H1 (cell line): ENCODE results near the gene GABRR2. TPM values are rescaled to one million over a fixed set of nuclear protein-coding genes. Genes with fewer than 3 reads are reported as not detected.

ENCODE experiments used
- CTCF ChIA-PET: fragments of 300-600 bp; sonication (Branson Sonifier 250); formaldehyde crosslinking; loops from one replicate; lab custom pipeline; 2021; ENCODE audit not compliant: partially characterized antibody; lab: Charles Lee
- POLR2A ChIA-PET: fragments of 300-600 bp; sonication (Branson Sonifier 250); formaldehyde crosslinking; loops from one replicate; lab custom pipeline; 2021; ENCODE audit warnings: inconsistent platforms; ENCODE audit not compliant: partially characterized antibody; lab: Charles Lee
- DNase-seq, 2 experiments: peaks; one replicate each; pipeline versions ENCODE4 v3.0.0 to v3.0.0-alpha.2; 2010 to 2022; ENCODE audit warnings: low spot score in 2 of 2, low read depth in 1 of 2, mixed read lengths in 1 of 2
- FAIRE-seq: peaks from 2 replicates; lab custom pipeline; 2011; peaks lifted over from hg19 to GRCh38; lab: Jason Lieb, UNC
- H2AFZ ChIP-seq: 2 replicates; pipeline ENCODE4 v1.8.1; 2012; ENCODE audit warnings: low read length, inconsistent platforms
- H2AK5ac ChIP-seq: 2 replicates; pipeline ENCODE4 v1.6.1; 2013; ENCODE audit warnings: low read depth, low read length
- H2BK120ac ChIP-seq: replicated peaks from 2 replicates; pipeline ENCODE3; 2013; ENCODE audit warnings: low read depth, low read length, inconsistent platforms
- H2BK12ac ChIP-seq: 2 replicates; pipeline ENCODE4 v1.6.1; 2013; ENCODE audit warnings: low read depth, low read length
- H2BK15ac ChIP-seq: 2 replicates; pipeline ENCODE4 v1.6.1; 2013; ENCODE audit warnings: low read length
- H2BK20ac ChIP-seq: 2 replicates; pipeline ENCODE4 v1.6.1; 2013; ENCODE audit warnings: low read length
- H2BK5ac ChIP-seq: 2 replicates; pipeline ENCODE4 v1.6.1; 2013; ENCODE audit warnings: low read depth, low read length
- H3K14ac ChIP-seq: 2 replicates; pipeline ENCODE4 v1.6.1; 2013; ENCODE audit warnings: inconsistent platforms; ENCODE audit not compliant: insufficient read length
- H3K18ac ChIP-seq: 2 replicates; pipeline ENCODE4 v1.6.1; 2013; ENCODE audit warnings: low read length; ENCODE audit errors: extremely low read depth
- H3K23ac ChIP-seq: 2 replicates; pipeline ENCODE4 v1.6.1; 2013; ENCODE audit warnings: inconsistent platforms; ENCODE audit not compliant: insufficient read length
- H3K23me2 ChIP-seq: 2 replicates; pipeline ENCODE4 v1.6.1; 2013; ENCODE audit warnings: low read depth, low read length
- H3K27ac ChIP-seq: 2 replicates; pipeline ENCODE4 v1.6.1; 2011; ENCODE audit warnings: low read depth, low read length, inconsistent platforms
- H3K27me3 ChIP-seq, 4 experiments: replicated peaks in 1 of 4; 1 replicate in 1 of 4; 2 replicates in 3 of 4; pipeline versions ENCODE4 v1.6.1 to v1.8.1; 2011 to 2013; ENCODE audit warnings: low read length in 3 of 4, mild to moderate bottlenecking in 3 of 4, inconsistent platforms in 2 of 4, mixed read lengths in 2 of 4, moderate library complexity in 1 of 4; ENCODE audit not compliant: control insufficient read depth in 3 of 4, insufficient read depth in 3 of 4; ENCODE audit errors: extremely low read depth in 1 of 4
- H3K36me3 ChIP-seq, 4 experiments: 2 replicates each; pipeline versions ENCODE4 v1.6.1 to v1.8.1; 2011 to 2013; ENCODE audit warnings: mild to moderate bottlenecking in 4 of 4, low read length in 3 of 4, moderate library complexity in 2 of 4, control low read depth in 1 of 4, inconsistent platforms in 1 of 4; ENCODE audit not compliant: insufficient read depth in 4 of 4, control insufficient read depth in 2 of 4
- H3K4ac ChIP-seq: replicated peaks from 2 replicates; pipeline ENCODE3; 2013; ENCODE audit warnings: low read length, low read depth, mixed read lengths, inconsistent platforms; ENCODE audit not compliant: insufficient read length
- H3K4me1 ChIP-seq, 4 experiments: replicated peaks in 1 of 4; 1 replicate in 1 of 4; 2 replicates in 3 of 4; pipeline versions ENCODE4 v1.6.1 to v1.8.1; 2011 to 2013; ENCODE audit warnings: low read length in 3 of 4, inconsistent platforms in 2 of 4, mixed read lengths in 1 of 4; ENCODE audit not compliant: insufficient read depth in 4 of 4, control insufficient read depth in 3 of 4
- H3K4me2 ChIP-seq, 2 experiments: 2 replicates each; pipeline versions ENCODE4 v1.6.1 to v1.8.1; 2011 to 2013; ENCODE audit warnings: low read depth in 2 of 2, low read length in 2 of 2, control low read depth in 1 of 2, inconsistent platforms in 1 of 2, mild to moderate bottlenecking in 1 of 2; ENCODE audit not compliant: insufficient read depth in 1 of 2
- H3K4me3 ChIP-seq, 4 experiments: fragments of 200-600, 300-600 bp in 1 of 4; sonication (generic), shearing (Covaris generic), sonication (Bioruptor Twin) in 1 of 4; 2 replicates each; pipeline versions ENCODE4 v1.5.1 to v1.8.1; 2011 to 2016; ENCODE audit warnings: low read length in 4 of 4, low read depth in 3 of 4, control low read depth in 2 of 4, inconsistent platforms in 2 of 4, mild to moderate bottlenecking in 2 of 4, mixed read lengths in 1 of 4, moderate library complexity in 1 of 4; ENCODE audit not compliant: insufficient read depth in 2 of 4; ENCODE audit errors: extremely low read depth in 1 of 4
- H3K56ac ChIP-seq: replicated peaks from 2 replicates; pipeline ENCODE3; 2013; ENCODE audit warnings: low read depth, mild to moderate bottlenecking, mixed read lengths, low read length, inconsistent platforms; ENCODE audit not compliant: insufficient read length
- H3K79me1 ChIP-seq: 2 replicates; pipeline ENCODE4 v1.6.1; 2013; ENCODE audit warnings: low read depth, low read length, control low read depth
- H3K79me2 ChIP-seq, 2 experiments: 2 replicates each; pipeline versions ENCODE4 v1.6.1 to v1.8.1; 2012 to 2013; ENCODE audit warnings: low read length in 2 of 2, mild to moderate bottlenecking in 2 of 2, inconsistent platforms in 1 of 2; ENCODE audit not compliant: insufficient read depth in 2 of 2, control insufficient read depth in 1 of 2
- H3K9ac ChIP-seq, 4 experiments: replicated peaks in 1 of 4; 1 replicate in 1 of 4; 2 replicates in 3 of 4; pipeline versions ENCODE4 v1.6.1 to v1.8.1; 2011 to 2013; ENCODE audit warnings: low read depth in 3 of 4, low read length in 3 of 4, control low read depth in 2 of 4, mild to moderate bottlenecking in 2 of 4, moderate library complexity in 2 of 4, inconsistent platforms in 1 of 4; ENCODE audit errors: extremely low read depth in 1 of 4
- H3K9me3 ChIP-seq, 2 experiments: 2 replicates each; pipeline versions ENCODE4 v1.6.1 to v1.8.1; 2012 to 2013; ENCODE audit warnings: mild to moderate bottlenecking in 2 of 2, moderate library complexity in 2 of 2, control low read depth in 1 of 2, inconsistent platforms in 1 of 2, low read depth in 1 of 2, low read length in 1 of 2, mixed read lengths in 1 of 2; ENCODE audit not compliant: insufficient read depth in 2 of 2
- H4K20me1 ChIP-seq, 2 experiments: replicated peaks in 1 of 2; 2 replicates each; pipeline versions ENCODE3 to v1.8.1; 2011 to 2013; ENCODE audit warnings: inconsistent platforms in 2 of 2, low read length in 2 of 2, mild to moderate bottlenecking in 1 of 2; ENCODE audit not compliant: insufficient read depth in 2 of 2, control insufficient read depth in 1 of 2
- H4K5ac ChIP-seq: 2 replicates; pipeline ENCODE4 v1.6.1; 2013; ENCODE audit warnings: low read length, low read depth, mixed read lengths, inconsistent platforms; ENCODE audit not compliant: insufficient read length
- H4K8ac ChIP-seq: 2 replicates; pipeline ENCODE4 v1.8.0; 2013; ENCODE audit warnings: mild to moderate bottlenecking, moderate library complexity, low read length, inconsistent platforms; ENCODE audit not compliant: insufficient read depth; ENCODE audit errors: extremely low read depth
- H4K91ac ChIP-seq: replicated peaks from 2 replicates; pipeline ENCODE3; 2013; ENCODE audit warnings: low read length, mixed read lengths, inconsistent platforms; ENCODE audit not compliant: insufficient read length
- BACH1 ChIP-seq: IDR thresholded peaks from 2 replicates; pipeline ENCODE4 v1.6.1; 2012; ENCODE audit warnings: low read length, improper control_type of control experiment
- BRCA1 ChIP-seq: IDR thresholded peaks from 2 replicates; pipeline ENCODE4 v1.6.1; 2012; ENCODE audit warnings: low read depth, low read length, improper control_type of control experiment
- CBX5 ChIP-seq: fragments of 300-800, 300-1000 bp; sonication (generic); IDR thresholded peaks from 2 replicates; pipeline ENCODE4 v1.7.1; 2016; ENCODE audit warnings: antibody characterized with exemption, low read length, low read depth
- CTBP2 ChIP-seq: IDR thresholded peaks from 2 replicates; pipeline ENCODE4 v1.7.0; 2011; ENCODE audit warnings: borderline replicate concordance, mild to moderate bottlenecking, moderate library complexity, mixed read lengths, low read length; ENCODE audit not compliant: insufficient read depth, insufficient read length
- EP300 ChIP-seq, 2 experiments: IDR thresholded peaks; 1 replicate in 1 of 2; 2 replicates in 1 of 2; pipeline ENCODE4 v1.6.1; 2011 to 2012; ENCODE audit warnings: low read depth in 2 of 2, low read length in 2 of 2, mild to moderate bottlenecking in 2 of 2, borderline replicate concordance in 1 of 2, inconsistent platforms in 1 of 2, moderate library complexity in 1 of 2
- JUND ChIP-seq: IDR thresholded peaks from 2 replicates; pipeline ENCODE4 v1.6.1; 2011; ENCODE audit warnings: mild to moderate bottlenecking, improper control_type of control experiment, low read length
- NANOG ChIP-seq: IDR thresholded peaks from 2 replicates; pipeline ENCODE4 v1.6.1; 2011; ENCODE audit warnings: low read length, low read depth, mild to moderate bottlenecking, inconsistent platforms; ENCODE audit not compliant: insufficient read depth, poor library complexity, severe bottlenecking
- PHF8 ChIP-seq: fragments of 200-600 bp; sonication (generic); conservative IDR thresholded peaks from 2 replicates; pipeline ENCODE4 v1.7.1; 2012; ENCODE audit warnings: low read depth, mild to moderate bottlenecking, inconsistent platforms, low read length, moderate library complexity
- RNF2 ChIP-seq: fragments of 200-900, 300-1000 bp; sonication (generic); IDR thresholded peaks from 2 replicates; pipeline ENCODE4 v1.7.1; 2016; ENCODE audit warnings: borderline replicate concordance, low read depth, mild to moderate bottlenecking, antibody characterized with exemption, low read length; ENCODE audit not compliant: poor library complexity, severe bottlenecking; ENCODE audit errors: missing control alignments
- SIRT6 ChIP-seq: IDR thresholded peaks from one replicate; pipeline ENCODE4 v1.7.1; 2012; ENCODE audit warnings: low read length, inconsistent platforms
- SP2 ChIP-seq: IDR thresholded peaks from 2 replicates; pipeline ENCODE4 v1.6.1; 2012; ENCODE audit warnings: mild to moderate bottlenecking, low read length, inconsistent platforms
- SRF ChIP-seq: IDR thresholded peaks from 2 replicates; pipeline ENCODE4 v1.6.1; 2011; ENCODE audit warnings: mild to moderate bottlenecking, low read depth, low read length, moderate library complexity
- ZNF274 ChIP-seq: IDR thresholded peaks from 2 replicates; pipeline ENCODE4 v1.7.0; 2012; ENCODE audit warnings: low read length, borderline replicate concordance; ENCODE audit errors: extremely low read depth
- WGBS, 2 experiments: shearing (Covaris generic) in 1 of 2; methylation state at CpG; one replicate each; pipeline versions ENCODE4 v1.1.6 to v1.1.7; 2013 to 2015; ENCODE audit warnings: low lambda C conversion rate in 2 of 2, mixed read lengths in 2 of 2, inconsistent platforms in 1 of 2, low coverage in 1 of 2, missing lambda C conversion rate in 1 of 2; ENCODE audit not compliant: insufficient replicate concordance in 2 of 2, insufficient coverage in 1 of 2, insufficient read length in 1 of 2; ENCODE audit errors: extremely low coverage in 1 of 2, missing lambda C conversion rate in 1 of 2; 5-methylcytosine and 5-hydroxymethylcytosine counted together
- polyA plus RNA-seq, 7 experiments: library from polyadenylated mRNA; depleted of rRNA in 3 of 7; stranded (reverse) in 5 of 7; unstranded in 2 of 7; fragments of >200 nt in 5 of 7; fragments of 200-250 nt in 2 of 7; gene quantifications; 1 replicate in 5 of 7; 2 replicates in 1 of 7; 4 replicates in 1 of 7; pipeline versions ENCODE4 v1.2.1 to v1.2.3, GENCODE V29; 2011 to 2013; ENCODE audit warnings: missing spikeins in 2 of 7, mixed read lengths in 2 of 7
- total RNA-seq: library from RNA; stranded (reverse); fragmentation: NEBNext Ultra II Directional; extraction: Animal tissue kit (Norgen Biotek cat#: 25700); gene quantifications from 2 replicates; pipeline ENCODE4 v1.2.1, GENCODE V29; 2021

GABRR2 gene
- total and polyA plus RNA-seq, 2 of the 8 experiments (the other 6 are each of a cell fraction or from before 2014, with no cell fraction given), result not detected

GRCh38 chr6:89348372-89348771, 33.3 kb upstream of the GABRR2 start:
- Histone ChIP-seq H3K4ac (no peak overlapping the region), H3K23ac (no peak overlapping the region), H3K4me2 (no peak overlapping the region), H3K23me2 (peaks cover 3% of the 10 kb centered on the region; the same call in 1 of the 2 replicates), H3K27ac (no peak overlapping the region), H4K91ac (no peak overlapping the region), H2BK12ac (no peak overlapping the region), H3K79me1 (no peaks in the 10 kb centered on the region), H4K8ac (no peak overlapping the region), H2AFZ (no peak overlapping the region), H3K79me2 (peaks cover 0 to 5% of the 10 kb centered on the region in 2 experiments; a peak in 1 of 4 replicates), H3K4me1 (no peaks in the 10 kb centered on the region), H3K4me3 (no peak overlapping the region), H3K36me3 (no peaks in the 10 kb centered on the region), H4K5ac (no peak overlapping the region), H4K20me1 (peaks cover 0 to 2% of the 10 kb centered on the region in 2 experiments), H2BK120ac (no peak overlapping the region), H3K18ac (no peak overlapping the region), H3K56ac (no peak overlapping the region), H2BK5ac (no peak overlapping the region), H2AK5ac (no peak overlapping the region), H2BK20ac (no peak overlapping the region), H3K27me3 (no peaks in the 10 kb centered on the region; a peak in 1 of 7 replicates), H3K9ac (no peak overlapping the region), H3K9me3 (no peaks in the 10 kb centered on the region), H3K14ac (no peak overlapping the region), H2BK15ac (no peak overlapping the region)
- ChIA-PET POLR2A (interaction anchor here (0.6 to 1.3 kb wide), 3 partner anchors 11 to 29 kb away, joined by 3 to 5 read pairs (median 3); no protein-coding TSS in a partner anchor), CTCF (interaction anchor here (0.7 to 15.3 kb wide), 7 partner anchors 8 to 193 kb away, joined by 3 to 130 read pairs (median 4); no protein-coding TSS in a partner anchor)
- no peak for DNase-seq
- FAIRE-seq, result no peak
- WGBS, 2 experiments, result 87% methylated on average over 1 of the region's 1 CpG; no CpG with 5 or more reads in 1 of the 2 experiments
- TF ChIP-seq SRF, result no peak
- TF ChIP-seq NANOG, result no peak
- TF ChIP-seq BACH1, result no peak
- TF ChIP-seq PHF8, result no peak
- no peak for TF ChIP-seq JUND
- TF ChIP-seq CBX5, result no peak
- TF ChIP-seq SP2, result no peak
- TF ChIP-seq EP300 (IDR thresholded peaks at IDR 0.05; ENCODE audit: borderline replicate concordance in 1 of 2, low read depth in 2 of 2, low read length in 2 of 2), result no peak
- no peak for TF ChIP-seq SIRT6
- TF ChIP-seq ZNF274, result no peak
- no peak for TF ChIP-seq BRCA1
- TF ChIP-seq CTBP2, result no peak
- TF ChIP-seq RNF2, result no peak
